Measurements from ENCODE around the gene XPR1.

DNA sequence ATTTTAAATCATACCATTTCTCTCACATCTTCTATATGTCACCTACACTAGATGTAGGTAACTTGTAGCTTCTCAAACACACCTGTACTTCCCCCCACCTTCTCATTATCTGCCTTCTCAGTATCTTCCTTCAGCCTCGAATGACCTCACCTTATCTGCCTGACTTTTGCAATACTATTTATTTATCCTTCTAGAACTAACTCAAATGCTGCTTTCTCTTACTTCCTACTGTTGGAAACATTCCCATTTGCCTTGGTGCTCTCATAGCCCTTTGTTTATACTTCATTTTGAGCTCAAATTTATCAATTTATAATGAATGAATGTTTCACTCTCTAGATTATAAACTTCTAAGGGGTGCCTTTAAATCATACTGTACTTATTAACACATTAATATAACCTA is 230.5 kb downstream of the XPR1 start:
- TF ChIP-seq POLR2A (IDR thresholded peaks at IDR 0.05; ENCODE audit: extremely low read depth, insufficient read length) (no peak), MYC (IDR thresholded peaks at IDR 0.05; ENCODE audit: low read depth, low read length) (no peak)
- TF ChIP-seq, protein P1, sequence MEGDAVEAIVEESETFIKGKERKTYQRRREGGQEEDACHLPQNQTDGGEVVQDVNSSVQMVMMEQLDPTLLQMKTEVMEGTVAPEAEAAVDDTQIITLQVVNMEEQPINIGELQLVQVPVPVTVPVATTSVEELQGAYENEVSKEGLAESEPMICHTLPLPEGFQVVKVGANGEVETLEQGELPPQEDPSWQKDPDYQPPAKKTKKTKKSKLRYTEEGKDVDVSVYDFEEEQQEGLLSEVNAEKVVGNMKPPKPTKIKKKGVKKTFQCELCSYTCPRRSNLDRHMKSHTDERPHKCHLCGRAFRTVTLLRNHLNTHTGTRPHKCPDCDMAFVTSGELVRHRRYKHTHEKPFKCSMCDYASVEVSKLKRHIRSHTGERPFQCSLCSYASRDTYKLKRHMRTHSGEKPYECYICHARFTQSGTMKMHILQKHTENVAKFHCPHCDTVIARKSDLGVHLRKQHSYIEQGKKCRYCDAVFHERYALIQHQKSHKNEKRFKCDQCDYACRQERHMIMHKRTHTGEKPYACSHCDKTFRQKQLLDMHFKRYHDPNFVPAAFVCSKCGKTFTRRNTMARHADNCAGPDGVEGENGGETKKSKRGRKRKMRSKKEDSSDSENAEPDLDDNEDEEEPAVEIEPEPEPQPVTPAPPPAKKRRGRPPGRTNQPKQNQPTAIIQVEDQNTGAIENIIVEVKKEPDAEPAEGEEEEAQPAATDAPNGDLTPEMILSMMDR (IDR thresholded peaks at IDR 0.05; ENCODE audit: low read depth, low read length) = no peak
- TF ChIP-seq, protein P2, sequence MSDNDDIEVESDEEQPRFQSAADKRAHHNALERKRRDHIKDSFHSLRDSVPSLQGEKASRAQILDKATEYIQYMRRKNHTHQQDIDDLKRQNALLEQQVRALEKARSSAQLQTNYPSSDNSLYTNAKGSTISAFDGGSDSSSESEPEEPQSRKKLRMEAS (IDR thresholded peaks at IDR 0.05; ENCODE audit: low read depth, low read length) = no peak
